ENCODE results near the gene TTLL5.

TTLL5 gene

DNA sequence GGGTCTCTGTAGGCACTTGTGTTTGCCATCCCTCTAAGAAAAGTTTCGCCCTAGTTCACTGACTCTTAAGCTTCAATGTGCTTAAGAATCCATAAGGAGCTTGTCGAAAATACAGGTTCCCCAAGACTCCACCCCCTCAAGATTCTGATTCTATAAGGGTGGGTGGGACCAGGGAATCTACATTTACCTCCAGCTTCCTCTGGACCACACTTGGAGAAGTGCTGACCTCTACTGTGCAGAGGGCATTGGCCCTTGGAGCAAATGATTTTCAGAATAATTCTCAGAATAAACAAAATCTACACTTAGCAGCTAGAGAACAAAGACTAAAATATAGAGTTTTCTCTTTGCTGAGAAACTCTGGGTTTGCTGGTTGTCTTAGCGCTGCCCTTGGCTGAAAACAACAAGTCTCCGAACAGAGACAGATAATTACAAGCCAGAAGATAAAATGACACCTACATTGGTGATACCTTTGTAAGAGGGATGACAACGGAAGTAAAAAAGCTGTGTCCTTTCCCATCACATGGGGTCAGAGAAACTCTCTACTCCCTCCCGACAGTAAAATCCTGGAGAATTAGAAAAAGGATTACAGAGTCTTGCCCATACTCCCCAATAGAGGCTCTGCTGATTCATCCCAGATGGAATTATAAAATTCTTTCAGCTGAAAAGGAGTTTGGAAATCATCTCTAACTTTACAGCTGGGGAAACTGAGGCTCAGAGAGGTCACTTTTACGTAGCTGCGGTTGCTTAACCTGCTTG, 316.0 kb downstream of the TTLL5 start:
- H3K9me3 ChIP-seq (ENCODE audit: control insufficient read depth, low read length), result no peaks in the 10 kb centered on the region
- no peaks in the 10 kb centered on the region for H3K36me3 ChIP-seq (ENCODE audit: control insufficient read depth, insufficient read depth, low read length)
- 62 to 80% methylated on average over 1 to 3 of the region's 8 CpGs for WGBS, 2 experiments (ENCODE audit: insufficient coverage in 2 of 2)
- H3K4me3 ChIP-seq (ENCODE audit: extremely low read depth, insufficient read depth, low read length, poor library complexity, severe bottlenecking), result no peak overlapping the region
- H3K4me1 ChIP-seq (ENCODE audit: control insufficient read depth, insufficient read depth, low read length, poor library complexity, severe bottlenecking), result peaks cover 23% of the 10 kb centered on the region
- H3K27ac ChIP-seq (ENCODE audit: low read depth, low read length, severe bottlenecking), result no peak overlapping the region

DNA sequence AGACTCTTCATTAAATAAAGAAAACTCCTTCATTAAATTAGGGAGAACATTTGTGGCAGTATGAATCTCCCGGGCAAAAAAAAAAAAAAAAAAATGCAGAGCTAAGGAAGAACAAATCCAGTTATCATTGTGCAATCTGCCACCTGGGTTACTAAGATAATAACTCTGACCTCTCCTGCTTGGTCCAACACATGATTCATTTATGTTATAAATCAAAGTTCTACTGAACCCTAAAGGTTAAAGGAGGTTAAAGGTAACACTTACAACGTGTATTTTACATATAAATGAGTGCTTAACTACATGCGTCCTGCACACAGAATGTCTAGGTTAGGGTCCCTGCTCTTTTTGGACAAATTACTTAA, 316.5 kb downstream of the TTLL5 start:
- H3K4me3 ChIP-seq (ENCODE audit: extremely low read depth, insufficient read depth, low read length, poor library complexity, severe bottlenecking), result no peak overlapping the region
- no peak overlapping the region for H3K27ac ChIP-seq (ENCODE audit: low read depth, low read length, severe bottlenecking)
- H3K9me3 ChIP-seq (ENCODE audit: control insufficient read depth, low read length), result no peaks in the 10 kb centered on the region
- 63% methylated on average over 1 of the region's 3 CpGs; no CpG with 5 or more reads in 1 of the 2 experiments for WGBS, 2 experiments (ENCODE audit: insufficient coverage in 2 of 2)
- H3K4me1 ChIP-seq (ENCODE audit: control insufficient read depth, insufficient read depth, low read length, poor library complexity, severe bottlenecking), result peaks cover 23% of the 10 kb centered on the region
- no peaks in the 10 kb centered on the region for H3K36me3 ChIP-seq (ENCODE audit: control insufficient read depth, insufficient read depth, low read length)

DNA sequence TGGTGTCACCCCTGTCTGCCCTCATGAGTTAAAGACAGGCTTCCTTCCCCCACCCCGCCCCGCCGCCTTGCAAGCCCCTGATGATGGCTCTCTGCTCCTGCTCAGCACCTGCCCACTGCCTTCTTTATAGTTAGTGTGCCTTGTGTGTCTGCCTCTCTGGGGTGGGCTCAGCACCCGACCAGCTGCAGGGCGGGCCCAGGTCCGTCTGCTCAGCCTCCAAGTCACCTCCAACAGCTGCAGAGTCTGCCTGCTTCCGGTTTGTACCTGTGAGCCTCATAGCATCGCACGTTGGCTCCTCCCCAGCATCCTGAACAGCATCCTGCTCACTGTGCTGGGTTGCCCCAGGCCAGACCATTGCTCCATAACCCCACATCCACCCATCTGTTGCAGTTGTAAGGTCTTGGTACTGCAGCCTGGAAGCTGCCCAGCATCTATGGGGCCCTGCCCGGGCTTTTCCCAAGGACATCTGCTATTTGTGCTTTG, 317.2 kb downstream of the TTLL5 start:
- no peaks in the 10 kb centered on the region for H3K9me3 ChIP-seq (ENCODE audit: control insufficient read depth, low read length)
- no peaks in the 10 kb centered on the region for H3K36me3 ChIP-seq (ENCODE audit: control insufficient read depth, insufficient read depth, low read length)
- peaks cover 23% of the 10 kb centered on the region for H3K4me1 ChIP-seq (ENCODE audit: control insufficient read depth, insufficient read depth, low read length, poor library complexity, severe bottlenecking)
- H3K4me3 ChIP-seq (ENCODE audit: extremely low read depth, insufficient read depth, low read length, poor library complexity, severe bottlenecking), result no peak overlapping the region
- no peak overlapping the region for H3K27ac ChIP-seq (ENCODE audit: low read depth, low read length, severe bottlenecking)
- WGBS, 2 experiments (ENCODE audit: insufficient coverage in 2 of 2), result 86 to 88% methylated on average over 7 of the region's 10 CpGs

DNA sequence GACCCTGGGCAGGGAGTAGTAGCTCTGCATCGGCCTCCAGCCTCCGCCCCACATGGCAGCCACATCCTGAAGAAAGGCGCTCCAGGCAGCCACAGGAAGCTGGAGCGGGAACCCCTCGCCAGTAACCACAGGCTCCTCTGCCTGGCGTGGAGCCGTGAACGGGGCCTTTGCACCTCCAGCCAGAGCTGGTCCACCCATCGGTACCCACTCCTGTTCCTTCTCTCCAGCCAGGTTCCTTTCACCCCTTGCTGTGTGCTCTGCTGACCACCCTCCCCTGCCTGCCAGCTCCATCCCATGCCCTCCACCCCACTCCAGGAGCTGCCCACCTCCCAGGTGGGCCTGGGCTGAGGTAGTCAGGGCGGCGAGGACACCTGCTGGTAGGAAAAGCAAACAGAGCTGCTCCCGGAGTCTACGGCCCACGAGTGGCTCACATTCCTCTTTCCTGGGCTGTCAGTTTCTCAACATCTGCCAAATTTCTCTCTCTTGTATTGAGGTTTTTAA, 318.1 kb downstream of the TTLL5 start:
- no peaks in the 10 kb centered on the region for H3K36me3 ChIP-seq (ENCODE audit: control insufficient read depth, insufficient read depth, low read length)
- H3K4me1 ChIP-seq (ENCODE audit: control insufficient read depth, insufficient read depth, low read length, poor library complexity, severe bottlenecking), result peaks cover 23% of the 10 kb centered on the region
- H3K9me3 ChIP-seq (ENCODE audit: control insufficient read depth, low read length), result no peaks in the 10 kb centered on the region
- no peak overlapping the region for H3K4me3 ChIP-seq (ENCODE audit: extremely low read depth, insufficient read depth, low read length, poor library complexity, severe bottlenecking)
- no peak overlapping the region for H3K27ac ChIP-seq (ENCODE audit: low read depth, low read length, severe bottlenecking)
- WGBS, 2 experiments (ENCODE audit: insufficient coverage in 2 of 2), result 80 to 85% methylated on average over 12 of the region's 14 CpGs

DNA sequence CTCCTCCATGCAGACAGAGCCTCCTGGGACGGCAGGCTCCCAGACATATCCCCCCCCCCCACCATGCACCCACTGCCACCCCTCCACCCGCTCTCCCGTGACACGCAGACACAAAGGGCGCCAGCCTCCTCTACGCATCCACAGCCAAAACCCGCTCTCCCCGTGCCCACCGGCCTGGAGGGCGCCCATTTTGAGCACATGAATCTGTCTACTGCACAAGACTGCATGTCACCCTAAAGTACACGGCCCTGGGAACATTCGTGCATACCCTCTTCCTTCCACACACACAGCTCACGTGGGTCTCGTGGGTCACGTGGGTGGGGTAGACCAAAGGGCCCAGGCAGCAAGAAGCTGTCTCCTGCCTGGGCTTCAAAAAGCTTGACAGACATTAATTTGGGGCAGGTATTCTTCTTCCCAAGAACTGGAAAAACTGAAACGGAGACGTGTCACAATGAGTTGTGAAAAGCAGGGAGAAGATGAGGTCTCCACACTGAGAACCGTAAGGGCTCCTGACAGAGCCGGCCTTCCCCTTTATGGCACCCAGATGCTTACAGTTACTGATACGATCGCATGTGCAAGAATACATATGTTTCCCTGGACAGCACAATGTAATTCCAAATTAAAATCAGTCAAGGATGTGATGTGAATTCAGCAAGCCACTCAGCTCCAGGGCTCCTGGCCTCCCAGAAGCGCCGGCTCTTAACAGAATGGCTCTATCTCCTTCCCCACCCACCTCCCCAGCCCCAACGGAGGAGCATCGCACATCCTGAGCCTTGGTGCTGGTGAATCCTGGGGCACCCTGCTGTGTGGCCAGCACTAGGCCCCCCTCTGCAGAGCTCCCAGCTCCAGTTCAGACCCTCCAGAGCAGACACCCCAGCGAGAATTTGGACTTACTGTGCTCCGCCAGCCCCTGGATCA, 318.9 kb downstream of the TTLL5 start:
- WGBS, 2 experiments (ENCODE audit: insufficient coverage in 2 of 2), result 82 to 87% methylated on average over 23 to 26 of the region's 27 CpGs
- Histone ChIP-seq H3K4me1 (ENCODE audit: control insufficient read depth, insufficient read depth, low read length, poor library complexity, severe bottlenecking) (peaks cover 26% of the 10 kb centered on the region), H3K4me3 (ENCODE audit: extremely low read depth, insufficient read depth, low read length, poor library complexity, severe bottlenecking) (no peak overlapping the region), H3K36me3 (ENCODE audit: control insufficient read depth, insufficient read depth, low read length) (no peaks in the 10 kb centered on the region), H3K27ac (ENCODE audit: low read depth, low read length, severe bottlenecking) (no peak overlapping the region), H3K9me3 (ENCODE audit: control insufficient read depth, low read length) (no peaks in the 10 kb centered on the region)

DNA sequence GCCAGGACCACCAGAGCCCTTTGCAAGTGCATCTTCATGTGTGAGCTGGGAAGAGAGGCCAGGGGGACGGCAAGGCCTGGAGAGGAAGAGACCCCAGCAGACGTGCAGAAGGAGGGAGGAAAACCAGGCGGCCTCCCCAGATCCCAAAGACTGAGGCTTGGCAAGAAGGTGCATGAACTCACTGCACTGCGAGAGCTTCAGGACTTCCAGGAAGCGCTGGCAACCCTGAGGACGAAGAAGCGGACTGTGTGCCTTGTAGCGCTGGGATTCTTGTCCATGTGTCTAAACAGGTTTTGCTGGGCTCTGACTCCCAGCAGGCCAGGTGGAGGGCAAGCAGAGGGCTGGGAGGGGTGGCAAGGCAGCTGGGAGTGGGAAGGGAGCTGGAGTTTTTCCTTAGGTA, 319.8 kb downstream of the TTLL5 start:
- H3K36me3 ChIP-seq (ENCODE audit: control insufficient read depth, insufficient read depth, low read length), result no peaks in the 10 kb centered on the region
- H3K4me1 ChIP-seq (ENCODE audit: control insufficient read depth, insufficient read depth, low read length, poor library complexity, severe bottlenecking), result peaks cover 26% of the 10 kb centered on the region
- 94 to 96% methylated on average over 7 to 8 of the region's 8 CpGs for WGBS, 2 experiments (ENCODE audit: insufficient coverage in 2 of 2)
- no peaks in the 10 kb centered on the region for H3K9me3 ChIP-seq (ENCODE audit: control insufficient read depth, low read length)
- no peak overlapping the region for H3K27ac ChIP-seq (ENCODE audit: low read depth, low read length, severe bottlenecking)
- H3K4me3 ChIP-seq (ENCODE audit: extremely low read depth, insufficient read depth, low read length, poor library complexity, severe bottlenecking), result no peak overlapping the region

DNA sequence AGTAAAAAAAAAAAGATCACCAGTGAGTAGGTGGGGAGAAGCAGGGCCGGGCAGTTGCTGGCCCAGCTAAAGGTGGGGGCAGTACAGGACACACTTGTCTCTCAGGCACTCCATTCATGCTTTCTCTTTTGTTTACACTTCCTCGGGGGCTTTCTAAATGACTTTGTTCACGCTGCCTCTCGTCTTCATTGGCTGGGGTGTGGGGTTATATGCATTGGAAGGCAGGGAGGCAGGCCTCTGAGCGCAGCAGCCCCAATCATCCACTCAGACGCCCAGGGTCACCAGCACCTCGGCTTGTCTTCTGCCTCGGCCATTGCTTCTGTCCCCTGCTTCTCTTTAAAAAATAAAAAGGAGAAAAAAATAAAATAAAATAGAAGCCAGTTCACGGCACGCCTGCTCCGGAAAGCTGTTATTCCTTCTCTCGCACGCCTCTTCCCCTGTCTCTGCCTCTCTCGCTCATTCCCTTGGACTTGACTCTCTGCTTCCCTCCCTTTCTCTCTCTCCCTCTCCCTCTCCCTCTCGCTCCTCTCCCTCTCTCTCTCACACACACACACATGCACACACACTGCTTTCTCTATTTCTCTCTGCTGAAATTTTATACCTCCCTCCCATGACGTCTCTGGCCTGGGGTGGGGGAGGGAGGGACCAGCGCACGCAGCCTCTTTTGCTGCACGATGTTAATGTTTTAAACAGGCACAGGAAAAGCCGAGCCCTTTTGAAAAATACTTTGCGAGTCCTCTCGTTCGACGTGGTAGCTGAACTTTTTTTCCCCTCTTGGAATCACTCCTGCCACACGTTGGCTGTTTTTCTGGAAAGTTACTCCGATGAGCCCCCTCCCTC, 320.6 kb downstream of the TTLL5 start, which contains the start of gene TGFB3:
TSS of gene TGFB3 (minus strand) at position 570 of the 840 bp plus-strand sequence. CDS start 1,102 bp downstream, outside the sequence.
- Histone ChIP-seq H3K4me1 (ENCODE audit: control insufficient read depth, insufficient read depth, low read length, poor library complexity, severe bottlenecking) (peaks cover 26% of the 10 kb centered on the region), H3K4me3 (ENCODE audit: extremely low read depth, insufficient read depth, low read length, poor library complexity, severe bottlenecking) (peak within 1 kb of the TSS; percentile 66), H3K27ac (ENCODE audit: low read depth, low read length, severe bottlenecking) (peak within 1 kb of the TSS; percentile 49), H3K36me3 (ENCODE audit: control insufficient read depth, insufficient read depth, low read length) (no peaks in the 10 kb centered on the region), H3K9me3 (ENCODE audit: control insufficient read depth, low read length) (no peaks in the 10 kb centered on the region)
- WGBS, 2 experiments (ENCODE audit: insufficient coverage in 2 of 2), result 3 to 6% methylated on average over 13 to 18 of the region's 26 CpGs

DNA sequence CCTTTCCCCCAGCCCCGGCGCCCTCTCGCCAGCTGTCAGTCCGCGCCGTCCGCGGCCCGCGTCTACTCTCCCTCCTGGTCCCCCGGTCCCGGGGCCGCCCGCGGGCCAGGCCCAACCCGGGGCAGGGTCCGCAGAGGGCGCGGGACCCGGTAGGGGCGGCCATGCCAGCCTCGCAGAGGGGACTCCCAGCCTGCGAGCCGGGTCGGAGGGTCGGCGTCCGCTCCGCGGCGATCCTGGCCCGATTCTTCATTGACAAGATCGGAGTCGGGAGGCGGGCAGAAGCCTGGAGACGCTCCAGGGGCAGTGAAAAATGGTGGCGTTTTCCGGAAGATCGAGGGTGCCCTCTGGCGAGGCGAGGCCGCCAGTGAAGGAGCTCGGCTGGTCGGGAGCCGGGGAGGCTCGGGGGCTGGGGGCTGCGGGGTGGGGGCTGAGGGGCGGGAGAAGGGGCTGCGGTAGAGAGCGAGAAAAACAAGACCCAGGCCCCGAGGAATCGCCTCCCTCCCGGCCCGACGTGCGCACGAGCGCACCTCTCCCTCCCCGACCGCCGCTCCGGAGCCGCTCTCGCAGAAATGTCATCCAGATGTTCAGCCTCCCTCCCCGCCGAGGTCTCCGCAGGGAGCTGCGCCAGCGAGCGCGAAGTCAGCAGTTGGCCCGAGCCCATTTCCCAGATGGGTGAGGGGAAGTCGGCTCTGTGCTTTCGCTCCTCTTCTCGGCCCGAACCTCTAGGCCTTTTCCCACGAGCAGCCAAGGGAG, 321.4 kb downstream of the TTLL5 start:
- H3K36me3 ChIP-seq (ENCODE audit: control insufficient read depth, insufficient read depth, low read length), result no peaks in the 10 kb centered on the region
- peak overlapping the region; percentile 49 for H3K27ac ChIP-seq (ENCODE audit: low read depth, low read length, severe bottlenecking)
- no peaks in the 10 kb centered on the region for H3K9me3 ChIP-seq (ENCODE audit: control insufficient read depth, low read length)
- WGBS, 2 experiments (ENCODE audit: insufficient coverage in 2 of 2), result 0 to 1% methylated on average over 37 to 65 of the region's 77 CpGs
- H3K4me3 ChIP-seq (ENCODE audit: extremely low read depth, insufficient read depth, low read length, poor library complexity, severe bottlenecking), result peak overlapping the region; percentile 66
- H3K4me1 ChIP-seq (ENCODE audit: control insufficient read depth, insufficient read depth, low read length, poor library complexity, severe bottlenecking), result peaks cover 26% of the 10 kb centered on the region

DNA sequence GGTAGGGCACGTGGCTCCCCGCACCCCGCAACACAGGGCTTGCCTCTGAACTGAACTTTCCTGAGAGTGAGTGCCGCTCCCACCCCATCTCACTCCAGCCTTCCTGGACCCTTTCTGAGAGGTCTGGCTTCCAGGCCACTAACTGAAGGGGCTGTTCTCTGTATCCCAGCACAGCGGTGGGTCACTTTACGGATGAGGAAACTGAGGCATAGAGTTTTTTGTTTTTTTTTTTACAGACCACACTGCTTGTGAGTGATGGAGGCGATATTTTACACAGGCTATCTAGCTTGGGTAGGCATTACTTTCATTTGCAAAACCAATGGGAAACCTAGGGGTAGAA, 321.9 kb downstream of the TTLL5 start:
- H3K4me1 ChIP-seq (ENCODE audit: control insufficient read depth, insufficient read depth, low read length, poor library complexity, severe bottlenecking), result peaks cover 26% of the 10 kb centered on the region
- peak overlapping the region; percentile 66 for H3K4me3 ChIP-seq (ENCODE audit: extremely low read depth, insufficient read depth, low read length, poor library complexity, severe bottlenecking)
- H3K9me3 ChIP-seq (ENCODE audit: control insufficient read depth, low read length), result no peaks in the 10 kb centered on the region
- no peaks in the 10 kb centered on the region for H3K36me3 ChIP-seq (ENCODE audit: control insufficient read depth, insufficient read depth, low read length)
- no peak overlapping the region for H3K27ac ChIP-seq (ENCODE audit: low read depth, low read length, severe bottlenecking)
- WGBS, 2 experiments (ENCODE audit: insufficient coverage in 2 of 2), result 16 to 52% methylated on average over 4 to 7 of the region's 7 CpGs

All from mesodermal cell (in vitro differentiated cells).